Central memory CD4-positive, alpha-beta T cell (primary cell): Measurements from ENCODE around the gene B4GALT4.
"Not testable (repeated sequence)": the region's sequence is repeated elsewhere in the genome, so short reads cannot be mapped to it uniquely, and the experiment has no call there.

ENCODE experiments used
- DNase-seq: peaks from one replicate; pipeline ENCODE4 v3.0.0; 2022

Gene B4GALT4

GRCh38 chr3:119195151-119195476, 45.6 kb downstream of the B4GALT4 start:
- no peak for DNase-seq

- no peak for DNase-seq
These were observed 46.2 kb downstream of the B4GALT4 start for GRCh38 chr3:119194237-119195150.

- no peak for DNase-seq
These were observed 48.9 kb downstream of the B4GALT4 start for GRCh38 chr3:119191800-119192199.

- DNase-seq, result no peak
These were observed 53.4 kb downstream of the B4GALT4 start for GRCh38 chr3:119187266-119187665.

- no peak for DNase-seq
These were observed 55.7 kb downstream of the B4GALT4 start for GRCh38 chr3:119184796-119185570.

GRCh38 chr3:119184111-119184510, 56.6 kb downstream of the B4GALT4 start:
- DNase-seq, result no peak

GRCh38 chr3:119181765-119182164, 58.9 kb downstream of the B4GALT4 start:
- no peak for DNase-seq

- DNase-seq, result no peak
These were observed 63.4 kb downstream of the B4GALT4 start for GRCh38 chr3:119177321-119177720.

GRCh38 chr3:119176778-119177177, 63.9 kb downstream of the B4GALT4 start:
- no peak for DNase-seq

GRCh38 chr3:119175872-119176756, 64.6 kb downstream of the B4GALT4 start:
- no peak for DNase-seq

GRCh38 chr3:119173325-119173724, 67.4 kb downstream of the B4GALT4 start, which contains the start of gene UPK1B:
TSS of gene UPK1B (plus strand) at chr3:119173598. CDS start at chr3:119186742, 13,144 bp downstream.
- DNase-seq, result no peak

GRCh38 chr3:119170821-119171220, 69.9 kb downstream of the B4GALT4 start:
- DNase-seq, result no peak

GRCh38 chr3:119164745-119165144, 75.9 kb downstream of the B4GALT4 start:
- DNase-seq, result not testable (repeated sequence)
